ENCODE measurements around the gene EEFSEC.

GRCh38 chr3:128427175-128427857 is 274.0 kb downstream of the EEFSEC start:
- TF ChIP-seq CTCF (IDR thresholded peaks at IDR 0.05) (no peak), POLR2AphosphoS5 (IDR thresholded peaks at IDR 0.05; ENCODE audit: insufficient read depth in 1 of 2, low read depth in 1 of 2) (no peak), POLR2A (IDR thresholded peaks at IDR 0.05) (no peak)
